Right atrium auricular region (tissue), 2 donors: ENCODE data around the gene CAMTA1. TPM values are rescaled to one million over a fixed set of nuclear protein-coding genes. Genes with fewer than 3 reads are reported as not detected.

ENCODE experiments used
- DNase-seq: peaks from one replicate; pipeline ENCODE4 v3.0.0-alpha.2; 2019; ENCODE audit warnings: low spot score
- H3K27ac ChIP-seq, 2 donors: fragments of 200-600 bp; sonication (generic); 1 replicate in 1 of 2; 2 replicates in 1 of 2; pipeline ENCODE4 v1.5.1; 2016 to 2019
- H3K27me3 ChIP-seq, 2 donors: fragments of 200-600 bp; sonication (generic); one replicate each; pipeline versions ENCODE4 v1.5.1 to v1.6.0; 2017 to 2019
- H3K36me3 ChIP-seq: fragments of 200-600 bp; sonication (generic); one replicate; pipeline ENCODE4 v1.5.1; 2016
- H3K4me1 ChIP-seq, 2 donors: fragments of 200-600 bp; sonication (generic); one replicate each; pipeline versions ENCODE4 v1.5.1 to v1.6.0; 2017 to 2019
- H3K4me3 ChIP-seq, 2 donors: fragments of 200-600 bp; sonication (generic); 1 replicate in 1 of 2; 2 replicates in 1 of 2; pipeline ENCODE4 v1.5.1; 2017 to 2019; ENCODE audit warnings: mild to moderate bottlenecking in 1 of 2, moderate library complexity in 1 of 2
- H3K9me3 ChIP-seq, 2 donors: fragments of 200-600 bp; sonication (generic); one replicate each; pipeline ENCODE4 v1.5.1; 2019
- CTCF ChIP-seq, 2 donors: fragments of 200-600 bp; sonication (generic); IDR thresholded peaks; one replicate each; pipeline ENCODE4 v1.5.1; 2019; ENCODE audit warnings: antibody characterized with exemption in 2 of 2
- total RNA-seq, 2 donors: library from RNA; depleted of rRNA; stranded (reverse); fragments of >200 nt; gene quantifications; one replicate each; pipeline ENCODE4 v1.1.0, GENCODE V29; 2016

CAMTA1 gene
- total RNA-seq, 2 donors from 2014 or later = 132 to 190 TPM

- H3K9me3 ChIP-seq = no peaks in the 10 kb centered on the region
- peaks cover 0 to 8% of the 10 kb centered on the region in 2 donors for H3K4me1 ChIP-seq
- no peak for DNase-seq
- H3K36me3 ChIP-seq = no peaks in the 10 kb centered on the region
- no peak overlapping the region for H3K27ac ChIP-seq
- no peak for TF ChIP-seq CTCF (IDR thresholded peaks at IDR 0.05)
- no peaks in the 10 kb centered on the region for H3K27me3 ChIP-seq
- no peak overlapping the region for H3K4me3 ChIP-seq
Observed at GRCh38 chr1:6975331-6976043, 190.2 kb downstream of the CAMTA1 start.

- H3K36me3 ChIP-seq = no peaks in the 10 kb centered on the region
- H3K9me3 ChIP-seq = no peaks in the 10 kb centered on the region
- H3K4me1 ChIP-seq = peaks cover 0 to 4% of the 10 kb centered on the region in 2 donors
- no peak overlapping the region for H3K27ac ChIP-seq
- DNase-seq = no peak
- H3K27me3 ChIP-seq = no peaks in the 10 kb centered on the region
- TF ChIP-seq CTCF (IDR thresholded peaks at IDR 0.05) = no peak
- no peak overlapping the region for H3K4me3 ChIP-seq
Observed at GRCh38 chr1:6976044-6976375, 190.8 kb downstream of the CAMTA1 start.

GRCh38 chr1:6979003-6979613 lies 193.9 kb downstream of the CAMTA1 start:
- Histone ChIP-seq H3K4me3 (no peak overlapping the region), H3K36me3 (no peaks in the 10 kb centered on the region), H3K27me3 (no peaks in the 10 kb centered on the region), H3K27ac (no peak overlapping the region), H3K9me3 (no peaks in the 10 kb centered on the region), H3K4me1 (no peaks in the 10 kb centered on the region)
- no peak for TF ChIP-seq CTCF (IDR thresholded peaks at IDR 0.05)
- no peak for DNase-seq

GRCh38 chr1:6981595-6981994 lies 196.3 kb downstream of the CAMTA1 start:
- Histone ChIP-seq H3K4me3 (no peak overlapping the region), H3K4me1 (no peaks in the 10 kb centered on the region), H3K9me3 (no peaks in the 10 kb centered on the region), H3K27me3 (no peaks in the 10 kb centered on the region), H3K27ac (no peak overlapping the region), H3K36me3 (no peaks in the 10 kb centered on the region)
- DNase-seq = no peak
- no peak for TF ChIP-seq CTCF (IDR thresholded peaks at IDR 0.05)

- no peaks in the 10 kb centered on the region for H3K9me3 ChIP-seq
- TF ChIP-seq CTCF (IDR thresholded peaks at IDR 0.05) = no peak
- H3K36me3 ChIP-seq = no peaks in the 10 kb centered on the region
- H3K4me1 ChIP-seq = no peaks in the 10 kb centered on the region
- no peak overlapping the region for H3K4me3 ChIP-seq
- no peaks in the 10 kb centered on the region for H3K27me3 ChIP-seq
- DNase-seq = no peak
- H3K27ac ChIP-seq = no peak overlapping the region
Observed at GRCh38 chr1:6982443-6982842, 197.2 kb downstream of the CAMTA1 start.

GRCh38 chr1:6982860-6983259 lies 197.6 kb downstream of the CAMTA1 start:
- Histone ChIP-seq H3K9me3 (no peaks in the 10 kb centered on the region), H3K4me3 (no peak overlapping the region), H3K4me1 (no peaks in the 10 kb centered on the region), H3K36me3 (no peaks in the 10 kb centered on the region), H3K27me3 (no peaks in the 10 kb centered on the region), H3K27ac (no peak overlapping the region)
- no peak for TF ChIP-seq CTCF (IDR thresholded peaks at IDR 0.05)
- DNase-seq = no peak
